DOHH2 (cell line): Measurements from ENCODE around the gene MEIS2.

Experiments used
- H3F3A ChIP-seq: fragments of 200-600 bp; sonication (generic), shearing (Covaris generic); 2 replicates; pipeline ENCODE4 v1.6.0; 2016; ENCODE audit warnings: antibody characterized with exemption, mild to moderate bottlenecking; ENCODE audit not compliant: control insufficient read depth, insufficient read depth
- H3K27ac ChIP-seq: fragments of 200-600 bp; sonication (generic); 2 replicates; pipeline ENCODE4 v1.5.1; 2014; ENCODE audit warnings: low read depth, mild to moderate bottlenecking, low read length, moderate library complexity
- H3K27me3 ChIP-seq: fragments of 200-600 bp; sonication (generic); 2 replicates; pipeline ENCODE4 v1.6.1; 2014; ENCODE audit warnings: mild to moderate bottlenecking, low read length, mixed read lengths; ENCODE audit not compliant: control insufficient read depth
- H3K36me3 ChIP-seq: fragments of 200-600 bp; sonication (generic); 2 replicates; pipeline ENCODE4 v1.6.1; 2014; ENCODE audit warnings: mild to moderate bottlenecking, low read length, moderate library complexity, mixed read lengths; ENCODE audit not compliant: control insufficient read depth
- H3K4me1 ChIP-seq: fragments of 200-600 bp; sonication (generic); 2 replicates; pipeline ENCODE4 v1.6.1; 2014; ENCODE audit warnings: mild to moderate bottlenecking, low read length, mixed read lengths; ENCODE audit not compliant: control insufficient read depth
- H3K4me2 ChIP-seq: fragments of 200-600 bp; sonication (generic); 2 replicates; pipeline ENCODE4 v1.6.0; 2014; ENCODE audit warnings: mild to moderate bottlenecking, low read length, moderate library complexity
- H3K4me3 ChIP-seq: fragments of 200-600 bp; sonication (generic); 2 replicates; pipeline ENCODE4 v1.5.1; 2014; ENCODE audit warnings: mild to moderate bottlenecking, low read length, mixed read lengths
- H3K79me2 ChIP-seq: fragments of 200-600 bp; sonication (generic); 2 replicates; pipeline ENCODE4 v1.6.1; 2014; ENCODE audit warnings: mild to moderate bottlenecking, low read length, mixed read lengths; ENCODE audit not compliant: control insufficient read depth
- H3K9me2 ChIP-seq: fragments of 200-600 bp; sonication (generic); replicated peaks from 2 replicates; pipeline ENCODE4 v1.6.1; 2014; ENCODE audit warnings: mild to moderate bottlenecking, low read length, mixed read lengths; ENCODE audit not compliant: control insufficient read depth
- H3K9me3 ChIP-seq: fragments of 200-600 bp; sonication (generic); 2 replicates; pipeline ENCODE4 v1.6.1; 2014; ENCODE audit warnings: antibody characterized with exemption, low read length, mixed read lengths; ENCODE audit not compliant: control insufficient read depth, insufficient read depth
- H4K20me1 ChIP-seq: fragments of 200-600 bp; sonication (generic); 2 replicates; pipeline ENCODE4 v1.6.0; 2014; ENCODE audit warnings: low read depth, mild to moderate bottlenecking, antibody characterized with exemption, low read length, moderate library complexity; ENCODE audit not compliant: control insufficient read depth, insufficient read depth
- CTCF ChIP-seq: fragments of 200-600 bp; sonication (generic); IDR thresholded peaks from one replicate; pipeline ENCODE4 v1.5.1; 2014; ENCODE audit warnings: antibody characterized with exemption, mild to moderate bottlenecking, low read depth, low read length; ENCODE audit not compliant: poor library complexity, severe bottlenecking
- EZH2phosphoT487 ChIP-seq: fragments of 200-600 bp; sonication (generic); IDR thresholded peaks from 2 replicates; pipeline ENCODE4 v1.6.1; 2017; ENCODE audit warnings: borderline replicate concordance, mild to moderate bottlenecking, antibody characterized with exemption, low read length, moderate library complexity, mixed read lengths

MEIS2 gene

GRCh38 chr15:36996121-36996520, 104.2 kb downstream of the MEIS2 start:
- H3K27me3 ChIP-seq: no peaks in the 10 kb centered on the region
- no peak overlapping the region for H3K27ac ChIP-seq
- no peaks in the 10 kb centered on the region for H4K20me1 ChIP-seq
- no peaks in the 10 kb centered on the region for H3K36me3 ChIP-seq
- H3K4me1 ChIP-seq: peaks cover 8% of the 10 kb centered on the region
- no peaks in the 10 kb centered on the region for H3F3A ChIP-seq
- no peaks in the 10 kb centered on the region for H3K79me2 ChIP-seq
- TF ChIP-seq CTCF (no peak), EZH2phosphoT487 (no peak)
- no peak overlapping the region for H3K4me3 ChIP-seq
- no peak overlapping the region for H3K4me2 ChIP-seq
- no peaks in the 10 kb centered on the region for H3K9me2 ChIP-seq
- no peaks in the 10 kb centered on the region for H3K9me3 ChIP-seq

DNA sequence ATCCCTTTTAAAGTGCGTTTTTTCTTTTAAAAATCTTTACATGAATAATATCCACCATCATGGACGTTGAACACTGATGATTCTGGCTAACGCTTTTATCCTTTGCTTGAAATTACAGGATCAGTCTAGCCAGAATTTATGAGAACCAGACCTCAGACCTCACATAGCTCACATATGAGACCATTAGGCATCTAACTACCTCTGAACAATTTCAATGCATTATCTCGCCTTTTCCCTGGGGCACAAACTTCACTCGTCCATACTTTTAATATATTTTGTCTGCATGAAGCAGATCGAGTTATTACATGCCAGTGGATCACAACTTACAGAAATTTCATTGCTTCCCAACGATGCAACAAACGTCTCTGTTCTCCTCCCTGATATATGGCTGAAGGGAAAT, 105.6 kb downstream of the MEIS2 start:
- Histone ChIP-seq H3K36me3 (no peaks in the 10 kb centered on the region), H3K27me3 (no peaks in the 10 kb centered on the region), H4K20me1 (no peaks in the 10 kb centered on the region), H3K4me2 (no peak overlapping the region), H3K9me2 (no peaks in the 10 kb centered on the region), H3F3A (no peaks in the 10 kb centered on the region), H3K27ac (no peak overlapping the region), H3K79me2 (no peaks in the 10 kb centered on the region), H3K4me1 (peaks cover 8% of the 10 kb centered on the region), H3K4me3 (no peak overlapping the region), H3K9me3 (no peaks in the 10 kb centered on the region)
- no peak for TF ChIP-seq EZH2phosphoT487
- TF ChIP-seq CTCF: no peak

- Histone ChIP-seq H4K20me1 (no peaks in the 10 kb centered on the region), H3F3A (no peaks in the 10 kb centered on the region), H3K79me2 (no peaks in the 10 kb centered on the region), H3K4me1 (peaks cover 8% of the 10 kb centered on the region), H3K27me3 (no peaks in the 10 kb centered on the region), H3K4me2 (no peak overlapping the region), H3K27ac (no peak overlapping the region), H3K9me3 (no peaks in the 10 kb centered on the region), H3K4me3 (no peak overlapping the region), H3K36me3 (no peaks in the 10 kb centered on the region), H3K9me2 (no peaks in the 10 kb centered on the region)
- TF ChIP-seq CTCF (no peak), EZH2phosphoT487 (no peak)
Measured at GRCh38 chr15:36992454-36992853, 107.9 kb downstream of the MEIS2 start.

- H4K20me1 ChIP-seq: no peaks in the 10 kb centered on the region
- no peaks in the 10 kb centered on the region for H3F3A ChIP-seq
- H3K9me3 ChIP-seq: peaks cover 16% of the 10 kb centered on the region; the same call in 1 of the 2 replicates
- peaks cover 18% of the 10 kb centered on the region for H3K36me3 ChIP-seq
- H3K9me2 ChIP-seq: no peaks in the 10 kb centered on the region
- H3K4me3 ChIP-seq: no peak overlapping the region
- H3K27ac ChIP-seq: no peak overlapping the region
- TF ChIP-seq EZH2phosphoT487 (no peak), CTCF (no peak)
- no peaks in the 10 kb centered on the region for H3K4me1 ChIP-seq
- H3K4me2 ChIP-seq: no peak overlapping the region
- no peaks in the 10 kb centered on the region for H3K79me2 ChIP-seq
- H3K27me3 ChIP-seq: no peaks in the 10 kb centered on the region
Measured at GRCh38 chr15:36988947-36989346, 111.4 kb downstream of the MEIS2 start.
